C4-2B (cell line): ENCODE data around the gene RCVRN.

ENCODE experiments used
- CTCF ChIP-seq: fragments of 450-650 bp; conservative IDR thresholded peaks from 2 replicates; pipeline ENCODE4 v1.5.1; 2017; ENCODE audit warnings: mild to moderate bottlenecking
- ZFX ChIP-seq: fragments of 450-650 bp; IDR thresholded peaks from 2 replicates; pipeline ENCODE4 v1.6.1; 2017

GRCh38 chr17:9938764-9939163, 33.7 kb upstream of the RCVRN start:
- TF ChIP-seq CTCF, result no peak
- no peak for TF ChIP-seq ZFX
